H9 (cell line): ENCODE data around the gene FNDC7. TPM values are rescaled to one million over a fixed set of nuclear protein-coding genes. Genes with fewer than 3 reads are reported as not detected.

Experiments
- DNase-seq: peaks from one replicate; pipeline ENCODE4 v3.0.0-alpha.2; 2017
- H2AFZ ChIP-seq: one replicate; pipeline ENCODE4 v1.6.1; 2013; ENCODE audit warnings: mild to moderate bottlenecking, low read length, control low read depth, moderate library complexity
- H2AK5ac ChIP-seq: 2 replicates; pipeline ENCODE4 v1.6.1; 2013; ENCODE audit warnings: low read length, control low read depth, mixed read lengths; ENCODE audit not compliant: insufficient read length
- H2BK120ac ChIP-seq: one replicate; pipeline ENCODE4 v1.6.1; 2013; ENCODE audit warnings: low read depth, mild to moderate bottlenecking, low read length, control low read depth, inconsistent platforms; ENCODE audit not compliant: poor library complexity, severe bottlenecking
- H2BK12ac ChIP-seq: 2 replicates; pipeline ENCODE4 v1.6.1; 2013; ENCODE audit warnings: low read length, control low read depth, mixed read lengths, low read depth; ENCODE audit not compliant: insufficient read length
- H2BK15ac ChIP-seq: 2 replicates; pipeline ENCODE4 v1.6.1; 2013; ENCODE audit warnings: low read depth, low read length, control low read depth
- H2BK20ac ChIP-seq: one replicate; pipeline ENCODE4 v1.6.1; 2013; ENCODE audit warnings: low read depth, mild to moderate bottlenecking, low read length, control low read depth, inconsistent platforms; ENCODE audit not compliant: poor library complexity, severe bottlenecking
- H2BK5ac ChIP-seq: 2 replicates; pipeline ENCODE4 v1.6.1; 2013; ENCODE audit warnings: low read length, control low read depth, mixed read lengths; ENCODE audit not compliant: insufficient read length
- H3K14ac ChIP-seq: 2 replicates; pipeline ENCODE4 v1.6.1; 2013; ENCODE audit warnings: low read length, control low read depth; ENCODE audit not compliant: insufficient read depth
- H3K18ac ChIP-seq: 2 replicates; pipeline ENCODE4 v1.6.1; 2013; ENCODE audit warnings: low read depth, mild to moderate bottlenecking, mixed read lengths, low read length, control low read depth; ENCODE audit not compliant: insufficient read length
- H3K23ac ChIP-seq: 2 replicates; pipeline ENCODE4 v1.6.1; 2013; ENCODE audit warnings: low read length, control low read depth, mixed read lengths, low read depth; ENCODE audit not compliant: insufficient read length
- H3K23me2 ChIP-seq: 2 replicates; pipeline ENCODE4 v1.6.1; 2013; ENCODE audit warnings: low read depth, mild to moderate bottlenecking, mixed read lengths, low read length, control low read depth; ENCODE audit not compliant: insufficient read length, poor library complexity, severe bottlenecking
- H3K27ac ChIP-seq: 2 replicates; pipeline ENCODE4 v1.5.1; 2013; ENCODE audit warnings: low read length, control low read depth, mixed read lengths, low read depth; ENCODE audit not compliant: insufficient read length
- H3K27me3 ChIP-seq: 2 replicates; pipeline ENCODE4 v1.6.1; 2013; ENCODE audit warnings: low read length, control low read depth, inconsistent platforms; ENCODE audit not compliant: insufficient read depth
- H3K4ac ChIP-seq: 2 replicates; pipeline ENCODE4 v1.6.1; 2013; ENCODE audit warnings: low read depth, mild to moderate bottlenecking, control low read depth, inconsistent platforms, low read length, moderate library complexity
- H3K4me1 ChIP-seq: 2 replicates; pipeline ENCODE4 v1.6.1; 2013; ENCODE audit warnings: low read length, control low read depth, inconsistent platforms; ENCODE audit not compliant: insufficient read depth
- H3K4me2 ChIP-seq: 2 replicates; pipeline ENCODE4 v1.6.1; 2013; ENCODE audit warnings: low read length, control low read depth, mixed read lengths; ENCODE audit not compliant: insufficient read length, insufficient read depth
- H3K56ac ChIP-seq: 2 replicates; pipeline ENCODE4 v1.6.1; 2013; ENCODE audit warnings: low read depth, mild to moderate bottlenecking, mixed read lengths, low read length, control low read depth; ENCODE audit not compliant: insufficient read length
- H3K79me1 ChIP-seq: 2 replicates; pipeline ENCODE4 v1.6.1; 2013; ENCODE audit warnings: low read depth, mild to moderate bottlenecking, moderate library complexity, low read length, control low read depth, inconsistent platforms; ENCODE audit not compliant: insufficient read depth, poor library complexity, severe bottlenecking
- H3K79me2 ChIP-seq: 2 replicates; pipeline ENCODE4 v1.6.1; 2013; ENCODE audit warnings: low read length, control low read depth, inconsistent platforms; ENCODE audit not compliant: insufficient read depth
- H3K9ac ChIP-seq: 2 replicates; pipeline ENCODE4 v1.6.1; 2013; ENCODE audit warnings: low read length, control low read depth, mixed read lengths; ENCODE audit not compliant: insufficient read length; ENCODE audit errors: extremely low read depth
- H3K9me3 ChIP-seq: one replicate; pipeline ENCODE4 v1.6.1; 2013; ENCODE audit warnings: low read depth, low read length, inconsistent platforms; ENCODE audit not compliant: control insufficient read depth
- H3T11ph ChIP-seq: one replicate; pipeline ENCODE4 v1.6.1; 2013; ENCODE audit warnings: mild to moderate bottlenecking, low read length, control low read depth, inconsistent platforms
- H4K20me1 ChIP-seq: one replicate; pipeline ENCODE4 v1.6.1; 2013; ENCODE audit not compliant: control insufficient read depth, insufficient read length, insufficient read depth
- H4K5ac ChIP-seq: 2 replicates; pipeline ENCODE4 v1.6.1; 2013; ENCODE audit warnings: low read depth, mild to moderate bottlenecking, mixed read lengths, low read length, control low read depth; ENCODE audit not compliant: insufficient read length
- H4K8ac ChIP-seq: replicated peaks from 2 replicates; pipeline ENCODE4 v1.6.1; 2013; ENCODE audit warnings: low read length, control low read depth, mixed read lengths, low read depth; ENCODE audit not compliant: insufficient read length
- H4K91ac ChIP-seq: 2 replicates; pipeline ENCODE4 v1.6.1; 2013; ENCODE audit warnings: low read depth, mild to moderate bottlenecking, moderate library complexity, mixed read lengths, low read length, control low read depth; ENCODE audit not compliant: insufficient read length
- H3K27ac Mint-ChIP-seq, 3 experiments: 2 replicates in 2 of 3; 3 replicates in 1 of 3; pipeline ENCODE4 v1.8.0; 2020 to 2021; ENCODE audit warnings: mixed read lengths in 3 of 3, mild to moderate bottlenecking in 1 of 3, moderate library complexity in 1 of 3
- H3K27me3 Mint-ChIP-seq: 2 replicates; pipeline ENCODE4 v1.8.0; 2021; ENCODE audit warnings: low read depth, mild to moderate bottlenecking, moderate library complexity, mixed read lengths
- H3K36me3 Mint-ChIP-seq, 3 experiments: 2 replicates in 2 of 3; 3 replicates in 1 of 3; pipeline ENCODE4 v1.8.0; 2020 to 2021; ENCODE audit warnings: low read depth in 3 of 3, mixed read lengths in 3 of 3; ENCODE audit not compliant: insufficient read depth in 1 of 3
- H3K4me1 Mint-ChIP-seq, 2 experiments: 2 replicates each; pipeline ENCODE4 v1.8.0; 2020; ENCODE audit warnings: mixed read lengths in 2 of 2
- H3K4me3 Mint-ChIP-seq, 2 experiments: 2 replicates in 1 of 2; 3 replicates in 1 of 2; pipeline ENCODE4 v1.8.0; 2020 to 2021; ENCODE audit warnings: mild to moderate bottlenecking in 2 of 2, mixed read lengths in 2 of 2, moderate library complexity in 1 of 2
- H3K9me3 Mint-ChIP-seq, 2 experiments: 2 replicates in 1 of 2; 3 replicates in 1 of 2; pipeline ENCODE4 v1.8.0; 2020; ENCODE audit warnings: mild to moderate bottlenecking in 2 of 2, mixed read lengths in 2 of 2, moderate library complexity in 1 of 2
- CTCF ChIP-seq: fragments of 200-600 bp; sonication (generic); conservative IDR thresholded peaks from 3 replicates; pipeline ENCODE4 v1.8.0; 2021; ENCODE audit warnings: antibody characterized with exemption, mild to moderate bottlenecking
- WGBS: extraction: QIAGEN DNeasy Blood & Tissue Kit; methylation state at CpG from one replicate; pipeline ENCODE4 v1.1.7; 2013; ENCODE audit warnings: missing lambda C conversion rate, low lambda C conversion rate, mixed read lengths; ENCODE audit not compliant: insufficient read length; ENCODE audit errors: extremely low coverage; 5-methylcytosine and 5-hydroxymethylcytosine counted together
- total RNA-seq: library from RNA; stranded (reverse); gene quantifications from 2 replicates; pipeline ENCODE4 v1.2.1, GENCODE V29; 2021

Gene FNDC7
- total RNA-seq, 1 experiment from 2014 or later: 0.13 TPM

DNA sequence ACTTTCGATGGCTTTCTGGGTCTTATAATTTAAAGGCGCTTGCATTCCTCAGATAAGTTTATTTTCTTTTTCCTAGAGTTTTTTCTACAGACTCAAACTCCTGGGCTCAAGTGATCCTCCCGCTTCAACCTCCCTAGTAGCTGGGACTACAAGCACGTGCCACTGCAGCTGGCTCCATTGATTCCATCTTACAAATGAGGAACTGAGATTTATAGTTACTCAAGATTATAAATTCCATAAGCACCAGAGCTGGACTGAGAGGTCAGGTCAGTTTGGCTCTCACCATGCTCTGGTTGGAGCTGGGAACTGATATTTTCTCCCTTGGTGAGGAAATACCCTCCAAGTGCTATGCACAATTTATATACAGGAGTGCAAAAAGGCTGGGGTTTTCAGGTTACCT, 34.0 kb upstream of the FNDC7 start:
- Mint-ChIP-seq H3K27me3 (no peaks in the 10 kb centered on the region; the same call in none of the 2 replicates), H3K36me3 (peaks cover 0 to 9% (median 7%) of the 10 kb centered on the region in 3 experiments; a peak in 6 of 7 replicates), H3K9me3 (peaks cover 12 to 13% of the 10 kb centered on the region in 2 experiments), H3K4me3 (no peak overlapping the region), H3K4me1 (peaks cover 12 to 13% of the 10 kb centered on the region in 2 experiments), H3K27ac (no peak overlapping the region)
- H3K4me1 ChIP-seq: no peaks in the 10 kb centered on the region; the same call in 1 of the 2 replicates
- no peak overlapping the region for H3K56ac ChIP-seq
- H4K5ac ChIP-seq: no peak overlapping the region
- no peak overlapping the region for H2BK5ac ChIP-seq
- no peak overlapping the region for H3K27ac ChIP-seq
- no peak overlapping the region for H3T11ph ChIP-seq
- no peak for DNase-seq
- TF ChIP-seq CTCF: no peak
- H4K8ac ChIP-seq: no peak overlapping the region
- H3K27me3 ChIP-seq: no peaks in the 10 kb centered on the region
- no peak overlapping the region for H3K4ac ChIP-seq
- no peak overlapping the region for H2BK12ac ChIP-seq
- H3K4me2 ChIP-seq: no peak overlapping the region
- no peak overlapping the region for H2BK120ac ChIP-seq
- no peak overlapping the region for H2BK20ac ChIP-seq
- H3K18ac ChIP-seq: no peak overlapping the region
- H2BK15ac ChIP-seq: no peak overlapping the region
- no peaks in the 10 kb centered on the region for H3K23me2 ChIP-seq
- H3K9me3 ChIP-seq: no peaks in the 10 kb centered on the region
- H3K23ac ChIP-seq: no peak overlapping the region
- H2AK5ac ChIP-seq: no peak overlapping the region
- no peaks in the 10 kb centered on the region for H3K79me1 ChIP-seq
- no peaks in the 10 kb centered on the region for H3K79me2 ChIP-seq
- no peaks in the 10 kb centered on the region for H4K20me1 ChIP-seq
- no peak overlapping the region for H3K14ac ChIP-seq
- H2AFZ ChIP-seq: no peak overlapping the region
- H4K91ac ChIP-seq: no peak overlapping the region
- no peak overlapping the region for H3K9ac ChIP-seq
- no CpG with 5 or more reads among the region's 4 CpGs for WGBS
